IPS-NIHi11 (cell line): ENCODE data around the gene XPO4.

Source experiments
- DNase-seq: peaks from one replicate; pipeline ENCODE4 v3.0.0; 2012; ENCODE audit warnings: mixed read lengths, low spot score

XPO4 gene

DNA sequence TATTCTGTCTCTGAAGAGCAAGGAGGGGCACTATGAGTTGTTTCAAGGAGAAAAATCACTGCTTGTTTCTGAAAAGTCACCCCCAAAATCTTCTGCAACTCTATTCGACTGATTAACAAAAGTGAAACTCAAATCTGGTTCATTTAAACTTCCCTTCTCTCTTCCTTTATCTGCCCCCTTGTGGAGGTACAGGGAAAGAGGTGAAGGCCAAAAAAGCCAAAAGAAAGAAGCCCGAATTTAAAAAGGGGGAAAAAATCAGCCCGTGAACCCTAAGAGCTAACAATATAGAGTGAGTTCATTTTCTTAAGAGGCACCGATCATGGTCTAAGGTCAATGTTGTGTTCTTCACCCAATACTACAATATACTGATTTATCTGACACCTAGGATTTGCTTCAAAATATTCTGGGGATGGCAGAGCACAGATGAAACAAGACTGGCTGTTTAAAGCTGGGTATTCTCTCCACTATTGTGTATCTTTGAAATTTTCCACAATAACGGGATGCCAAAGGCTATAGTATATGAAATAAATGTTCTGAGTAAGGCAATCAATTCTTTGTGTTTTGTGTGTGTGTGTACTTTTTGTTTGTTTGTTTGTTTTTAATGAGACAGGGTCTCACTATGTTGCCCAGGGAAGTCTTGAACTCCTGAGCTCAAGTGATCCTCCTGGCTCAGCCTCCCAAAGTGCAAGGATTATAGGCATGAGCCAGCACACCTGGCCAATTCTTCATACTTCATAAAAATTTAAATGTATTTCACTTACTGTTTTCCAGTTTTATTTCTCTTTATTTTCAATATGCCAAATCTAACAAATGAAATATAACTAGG lies 73.8 kb downstream of the XPO4 start:
- peak; percentile 26 for DNase-seq

DNA sequence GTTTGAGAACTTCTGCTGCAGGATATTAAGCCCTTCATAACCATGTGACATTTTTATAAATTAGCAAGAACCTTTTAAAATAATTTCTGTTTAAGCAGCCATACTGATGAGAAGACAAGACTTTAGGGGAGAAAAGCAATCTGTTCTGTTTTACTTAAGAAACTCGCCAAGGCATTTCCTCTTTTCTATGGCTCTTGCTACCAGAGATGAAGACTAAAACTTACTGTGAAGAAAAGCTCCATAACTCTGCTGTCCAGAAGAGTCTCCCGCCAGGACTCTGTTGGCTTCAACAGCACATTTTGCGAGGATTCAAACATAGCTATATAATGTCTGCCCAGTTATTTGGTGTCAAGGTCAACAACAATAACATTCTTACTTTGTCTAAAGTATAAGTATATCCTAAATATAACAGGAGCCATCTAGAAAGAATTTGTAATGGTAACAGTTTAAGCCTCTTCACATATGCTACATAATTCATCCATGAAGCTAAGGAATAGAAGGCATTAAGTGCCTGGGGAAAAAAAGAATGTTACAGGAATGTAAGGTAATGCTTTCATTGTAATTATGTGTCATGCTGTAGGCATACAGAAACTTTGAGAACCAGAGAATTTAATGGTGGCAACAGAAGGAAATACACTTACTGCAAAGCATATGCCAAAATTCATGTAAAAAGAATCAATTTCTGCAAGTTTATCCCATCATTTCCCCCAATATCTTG lies 75.5 kb downstream of the XPO4 start:
- DNase-seq, result no peak

DNA sequence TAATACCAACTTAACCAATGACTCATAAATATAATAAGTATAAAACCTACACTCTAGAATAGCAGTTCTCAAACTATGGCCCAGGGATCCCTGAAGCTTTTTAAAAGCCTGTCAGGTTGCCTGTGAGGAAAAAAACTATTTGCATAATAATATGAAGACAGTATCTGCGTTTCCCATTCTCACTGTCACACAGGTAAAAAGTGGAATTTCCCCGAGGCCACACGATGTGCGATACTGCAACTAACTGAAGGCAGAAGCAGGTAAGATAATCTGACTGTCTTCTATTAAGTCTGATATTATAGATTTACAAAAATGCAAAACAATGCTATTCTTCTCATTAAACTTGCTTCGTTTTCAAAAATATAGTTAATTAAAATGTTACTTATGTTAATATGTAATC lies 76.2 kb downstream of the XPO4 start:
- no peak for DNase-seq

DNA sequence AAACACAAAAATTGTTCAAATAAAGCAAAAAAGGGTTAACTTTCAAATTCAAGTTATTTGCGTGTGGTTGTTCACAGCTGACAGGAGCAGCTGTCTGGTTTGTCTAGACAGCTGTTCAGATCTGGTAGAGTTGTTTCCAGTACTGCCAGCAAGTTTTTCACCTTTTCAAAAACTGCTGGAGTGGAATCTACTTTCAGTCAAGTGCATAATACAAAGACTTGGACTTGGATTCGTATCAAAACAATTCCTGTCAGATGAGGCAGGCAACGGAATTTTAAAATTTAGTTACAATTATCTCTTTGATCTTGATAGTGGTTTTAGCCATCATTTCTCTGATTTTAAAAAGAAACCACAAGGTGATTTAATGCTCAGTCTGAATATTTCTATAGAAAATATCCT lies 77.1 kb downstream of the XPO4 start:
- DNase-seq, result no peak

DNA sequence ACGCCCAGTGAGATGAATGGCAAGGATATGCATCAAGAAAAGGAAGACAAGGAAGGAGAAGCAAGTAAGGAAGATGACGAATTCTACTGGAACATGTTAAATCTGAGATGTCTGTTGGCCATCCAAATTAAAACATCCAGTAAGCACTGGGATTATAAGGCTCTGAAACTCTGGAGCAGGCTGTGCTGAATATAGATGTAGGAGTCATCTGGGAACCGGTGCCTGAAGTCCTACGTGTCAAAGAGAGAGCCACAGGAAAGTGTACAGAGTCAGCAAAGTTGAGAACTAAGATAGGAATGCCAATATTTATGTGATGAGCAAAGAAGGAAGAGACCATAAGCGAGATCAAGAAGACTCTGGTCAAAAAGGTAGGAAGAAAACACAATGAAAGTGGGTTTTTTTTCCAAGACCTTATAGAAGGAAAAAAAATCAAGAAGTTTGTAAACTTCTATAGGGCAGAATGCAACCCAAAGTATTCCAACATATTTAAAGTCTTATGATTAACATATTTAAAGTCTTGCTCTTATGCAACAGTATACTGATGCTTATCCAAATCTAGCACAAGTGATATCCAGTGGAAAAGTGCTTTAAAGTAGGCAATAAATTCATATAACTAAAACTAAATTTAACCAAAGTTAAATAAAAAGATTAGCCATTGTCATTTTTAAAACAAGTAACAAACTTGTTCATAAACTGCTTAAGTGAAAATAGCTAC lies 77.6 kb downstream of the XPO4 start:
- DNase-seq, result no peak

DNA sequence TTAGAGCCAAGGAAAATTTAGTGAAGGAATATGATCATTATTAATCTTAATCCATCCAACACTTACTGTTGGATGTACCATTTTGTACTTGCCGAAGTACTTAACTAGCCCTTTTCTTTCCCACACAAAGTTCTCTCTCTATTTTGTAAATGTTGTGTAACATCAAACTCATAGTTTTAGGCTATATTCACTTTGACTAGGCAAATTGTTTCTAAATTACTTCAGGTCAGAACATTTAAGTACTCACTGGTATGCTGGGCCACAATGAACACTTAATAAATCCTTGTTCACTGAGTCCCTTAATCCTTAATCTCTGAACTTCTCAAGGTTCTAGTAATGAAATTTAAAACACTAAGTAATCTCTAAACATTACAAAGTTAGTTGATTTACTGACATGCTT lies 79.5 kb downstream of the XPO4 start:
- DNase-seq, result no peak

DNA sequence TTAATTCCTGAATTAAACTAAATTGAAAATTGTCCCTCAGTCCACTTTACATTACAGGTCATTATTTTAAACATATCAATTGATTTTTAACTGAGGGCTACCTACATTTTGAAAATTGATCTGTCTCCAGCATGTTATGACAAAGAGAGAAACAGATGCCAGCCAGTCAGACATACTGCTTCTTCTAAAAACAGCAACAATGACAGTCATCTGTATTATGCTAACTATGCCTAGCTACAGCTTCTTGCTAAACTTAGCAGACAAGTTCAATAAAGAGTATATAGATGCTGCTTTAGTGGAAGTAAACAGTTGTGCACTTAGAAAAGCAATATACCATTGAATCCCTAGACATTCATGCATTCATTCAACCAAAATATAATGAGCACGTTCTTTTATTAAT lies 80.1 kb downstream of the XPO4 start:
- no peak for DNase-seq

DNA sequence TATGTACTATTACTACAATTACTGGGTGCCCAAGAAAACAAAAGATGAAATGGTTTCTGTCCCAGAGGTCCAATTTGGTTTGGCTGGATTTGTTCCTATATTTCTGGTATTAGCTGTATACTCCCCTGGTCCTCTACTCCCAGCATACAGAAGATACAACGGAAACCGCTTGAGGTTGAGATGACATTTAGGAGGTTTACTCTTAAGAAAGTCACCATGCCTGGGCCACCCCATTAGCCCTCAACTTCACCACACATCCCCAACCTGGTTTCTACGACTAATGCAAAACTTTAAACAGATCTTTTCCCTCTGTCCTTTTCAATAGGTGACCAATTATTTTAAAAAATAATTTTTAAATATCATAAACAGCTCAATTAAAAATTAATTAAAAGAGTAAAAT lies 82.8 kb downstream of the XPO4 start:
- no peak for DNase-seq

DNA sequence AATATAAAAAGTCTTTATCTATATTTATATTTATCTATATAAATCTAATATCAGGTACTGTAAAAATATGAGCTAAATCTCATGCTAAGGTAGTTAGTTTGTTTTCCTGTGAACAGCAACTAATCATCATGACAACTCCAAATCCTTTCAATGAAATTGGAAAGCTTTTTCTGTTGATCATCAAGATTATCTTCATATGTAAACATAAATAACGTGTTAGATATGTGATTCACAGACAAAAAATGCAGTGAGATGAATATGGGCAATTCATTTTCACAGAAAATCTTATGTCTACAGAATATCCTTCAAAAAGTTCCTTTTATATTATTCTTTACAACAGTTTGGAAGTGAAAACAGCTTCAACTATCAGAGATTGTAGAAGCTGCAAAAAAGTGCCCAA lies 87.1 kb downstream of the XPO4 start:
- no peak for DNase-seq

DNA sequence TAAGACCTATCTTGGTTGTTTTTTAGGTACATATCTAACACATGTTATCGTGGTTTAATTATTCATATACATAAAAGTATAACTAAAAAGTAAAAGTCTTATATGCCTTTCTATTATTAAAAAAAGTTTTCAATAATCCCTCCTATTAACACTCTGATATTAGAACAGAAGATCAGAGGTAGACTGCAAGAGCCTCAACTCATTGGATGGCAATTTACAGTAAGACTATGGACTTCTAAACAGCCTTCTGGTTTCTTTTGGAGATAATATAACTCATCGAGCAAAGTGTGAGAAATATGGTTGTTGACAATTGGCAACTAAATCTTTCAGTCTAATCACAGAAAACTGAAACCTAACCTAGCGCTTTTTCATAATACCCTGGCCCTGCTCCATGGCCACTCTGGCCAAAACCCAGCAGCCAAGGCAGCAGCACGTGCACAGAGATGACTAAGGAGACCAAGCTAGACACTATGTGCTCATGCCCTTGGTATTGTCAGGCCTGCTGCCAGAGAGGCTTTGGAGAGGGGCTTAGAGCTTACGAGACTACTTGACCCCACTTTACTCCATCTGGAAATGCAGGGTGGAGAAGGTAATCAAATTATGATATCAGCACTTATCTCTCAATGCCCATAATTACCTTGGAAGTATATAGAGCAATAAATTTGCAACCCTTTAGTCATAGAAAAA lies 88.2 kb downstream of the XPO4 start:
- DNase-seq, result peak; percentile 33

DNA sequence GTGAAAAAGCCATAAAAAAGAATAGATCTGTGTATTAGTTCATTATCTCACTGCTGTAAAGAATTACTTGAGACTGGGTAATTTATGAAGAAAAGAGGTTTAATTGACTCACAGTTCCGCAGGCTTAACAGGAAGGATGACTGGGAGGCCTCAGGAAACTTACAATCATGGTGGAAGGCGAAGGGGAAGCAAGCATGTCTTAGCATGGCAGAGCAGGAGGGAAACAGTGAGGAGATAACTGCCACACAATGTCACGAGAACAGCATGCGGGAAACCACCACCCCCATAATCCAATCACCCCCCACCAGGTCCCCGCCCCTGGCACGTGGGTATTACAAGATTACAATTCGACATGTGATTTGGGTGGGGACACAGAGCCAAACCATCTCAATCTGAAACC lies 89.7 kb downstream of the XPO4 start:
- DNase-seq, result no peak

DNA sequence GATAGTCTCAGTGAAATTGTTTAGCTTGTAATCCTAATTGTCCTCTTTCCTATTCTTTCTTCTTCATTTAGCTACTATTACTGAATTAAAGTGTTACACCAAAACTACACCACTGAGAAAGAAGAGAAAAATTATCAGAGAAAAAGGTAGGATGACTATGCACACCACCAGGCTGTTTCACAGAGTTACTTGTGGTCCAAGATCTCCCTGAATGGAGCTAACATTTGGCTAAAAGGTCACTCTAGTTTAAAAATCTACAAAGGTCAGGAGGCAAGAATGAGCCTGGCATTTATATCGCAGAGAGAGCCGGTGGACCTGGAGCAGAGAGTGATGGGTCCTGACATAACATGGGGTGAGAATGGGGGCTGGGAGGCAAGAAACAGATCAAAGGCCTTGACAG lies 91.7 kb downstream of the XPO4 start:
- no peak for DNase-seq

DNA sequence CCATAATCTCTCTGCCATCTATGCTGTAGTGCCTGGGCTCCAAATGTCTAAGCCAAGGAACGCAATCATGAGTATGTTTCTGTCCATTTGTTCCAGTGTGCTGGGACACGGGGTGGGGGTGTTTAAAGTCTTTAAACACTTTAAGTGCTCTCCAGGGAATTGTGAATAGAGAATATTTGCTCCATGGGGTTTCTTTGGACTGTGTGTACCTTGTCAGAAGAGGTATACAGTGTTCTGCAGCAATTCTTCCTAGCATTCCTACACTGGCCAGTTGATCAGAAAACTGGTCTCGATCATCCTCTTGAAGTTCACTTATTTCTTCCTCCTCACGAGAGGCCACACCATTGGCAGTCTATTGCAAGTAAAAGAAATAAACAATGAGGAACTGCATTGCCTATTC lies 93.7 kb downstream of the XPO4 start:
- no peak for DNase-seq

DNA sequence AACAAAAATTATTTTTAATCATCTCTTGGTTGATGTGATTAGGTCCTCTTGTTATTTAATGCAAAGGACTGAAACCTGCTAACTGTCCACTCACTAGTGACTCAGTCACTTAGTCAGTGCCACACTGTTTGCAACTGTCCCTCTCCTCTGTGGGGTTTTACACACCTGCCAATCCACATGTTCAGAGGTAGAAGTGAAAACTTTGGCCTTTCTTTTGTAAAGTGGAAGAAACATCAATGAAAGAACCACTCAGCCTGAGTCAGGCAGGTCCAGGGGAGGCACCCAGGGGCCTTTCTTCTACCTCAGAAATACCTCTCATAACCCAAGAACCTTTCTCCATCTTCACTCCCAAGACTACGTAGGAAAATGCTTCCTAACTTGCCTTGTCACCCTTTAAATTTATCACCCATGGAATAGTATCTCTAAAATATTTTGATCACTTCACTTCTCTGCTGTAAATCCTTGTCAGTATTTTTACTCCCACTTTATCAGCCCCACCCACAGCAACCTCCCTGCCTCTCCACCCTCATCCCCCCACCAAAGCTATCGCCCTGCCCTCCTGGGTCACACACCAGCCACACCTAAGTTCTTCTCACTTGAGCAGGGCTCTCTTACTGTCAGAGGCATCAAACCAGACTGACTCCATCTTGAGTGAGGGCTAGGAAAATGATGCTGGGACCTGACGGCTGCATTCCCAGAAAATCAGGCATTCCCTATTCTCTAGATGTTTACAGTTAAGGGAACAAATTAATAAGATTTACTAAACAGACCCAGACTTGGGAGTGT lies 99.2 kb downstream of the XPO4 start:
- DNase-seq, result no peak

DNA sequence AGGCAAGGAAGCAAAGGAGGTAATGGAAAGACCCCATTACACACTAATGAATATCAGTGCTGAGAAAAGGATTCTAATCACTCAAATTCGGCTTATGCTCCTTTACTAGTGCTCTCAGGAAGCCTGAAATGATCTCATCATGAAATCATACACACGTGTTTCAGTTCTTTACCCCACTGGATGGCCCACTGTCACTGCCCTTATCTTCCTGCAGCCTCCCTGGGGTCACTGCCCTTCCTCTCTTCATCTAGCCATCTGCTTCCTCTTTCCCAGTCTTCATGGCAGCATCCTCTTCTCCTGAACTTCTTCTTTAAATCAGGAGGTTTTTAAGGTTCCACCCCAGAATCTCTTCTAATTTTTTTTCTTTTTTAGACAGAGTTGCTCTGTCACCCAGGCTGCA lies 100.8 kb downstream of the XPO4 start:
- DNase-seq, result no peak

DNA sequence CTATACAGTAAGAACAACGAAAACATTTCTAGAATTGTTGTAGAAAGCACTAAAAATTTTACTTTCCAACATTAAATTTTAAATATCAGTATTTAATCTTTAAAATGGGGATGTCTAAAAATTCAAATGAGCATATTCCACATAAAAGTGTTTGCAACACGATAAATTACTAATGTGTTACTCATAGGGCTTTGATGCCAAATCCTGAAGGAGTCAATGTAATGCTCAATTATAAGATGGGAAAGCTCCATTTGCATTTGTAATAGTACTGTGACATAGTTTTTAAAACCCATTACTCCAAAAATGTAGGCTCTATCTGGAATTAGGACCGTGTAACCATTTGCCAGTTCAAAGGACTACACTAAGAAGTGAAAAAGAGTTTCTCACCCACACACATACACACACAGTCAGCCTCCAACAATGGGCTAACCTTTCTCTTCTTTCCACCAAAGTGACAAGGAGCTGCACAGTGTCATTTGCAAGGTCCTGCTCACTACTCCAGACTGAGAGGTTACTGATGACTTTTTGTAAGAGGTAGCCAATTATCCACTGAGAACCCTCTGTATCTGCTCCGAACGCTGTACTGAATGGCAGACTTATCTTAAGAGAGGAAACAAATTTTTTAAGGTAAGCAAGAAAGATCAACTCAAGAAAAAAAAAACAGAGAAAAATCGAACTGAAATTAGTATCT lies 102.7 kb downstream of the XPO4 start:
- DNase-seq, result no peak

DNA sequence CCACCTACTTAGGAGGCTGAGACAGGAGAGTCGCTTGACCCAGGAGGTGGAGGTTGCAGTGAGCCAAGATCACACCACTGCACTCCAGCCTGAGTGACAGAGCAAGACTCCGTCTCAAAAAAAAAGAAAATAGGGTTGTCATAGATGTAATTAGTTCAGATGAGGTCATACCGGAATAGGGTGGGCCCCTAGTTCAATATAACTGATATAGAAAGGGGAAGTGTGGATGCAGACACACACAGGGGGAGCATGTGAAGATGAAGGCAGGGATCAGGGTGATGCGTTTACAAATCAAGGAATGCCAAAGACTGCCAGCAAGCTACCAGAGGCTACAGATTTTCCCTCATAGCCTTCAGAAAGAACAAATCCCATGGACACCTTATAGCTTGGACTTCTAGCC lies 104.5 kb downstream of the XPO4 start:
- no peak for DNase-seq

DNA sequence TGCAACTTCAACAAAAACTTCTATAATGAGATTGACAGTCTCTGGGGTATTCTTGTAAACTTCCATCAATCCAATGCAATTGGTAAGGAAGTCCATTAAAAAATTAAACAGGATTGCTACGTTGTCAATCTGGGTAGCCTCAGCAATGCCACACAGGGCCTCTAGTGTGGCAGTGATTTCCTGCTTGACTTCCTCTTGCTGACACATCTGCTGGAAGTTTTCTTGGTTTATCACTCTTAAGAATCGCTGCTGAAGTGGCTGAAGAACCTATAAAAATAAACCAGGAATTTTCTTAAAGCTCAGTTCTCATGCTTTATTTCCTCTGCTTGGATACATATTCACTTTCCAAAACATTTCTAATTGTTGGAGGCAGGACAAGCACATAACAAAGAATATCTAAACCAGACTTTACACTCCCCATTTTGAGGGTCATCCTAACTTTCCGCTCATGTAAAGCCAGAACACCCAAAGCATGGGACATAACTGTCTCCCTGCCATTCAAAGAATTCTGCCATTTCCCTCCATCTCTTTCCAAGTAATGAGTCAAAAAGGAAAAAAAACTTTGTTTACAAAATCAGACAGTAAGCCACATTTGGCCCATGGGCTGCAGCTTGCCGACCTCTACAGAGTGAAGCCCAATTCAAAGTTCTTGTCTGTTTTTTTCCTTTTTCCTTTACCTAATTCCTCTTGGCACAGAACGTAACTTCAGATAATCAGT lies 105.6 kb downstream of the XPO4 start:
- DNase-seq, result no peak

DNA sequence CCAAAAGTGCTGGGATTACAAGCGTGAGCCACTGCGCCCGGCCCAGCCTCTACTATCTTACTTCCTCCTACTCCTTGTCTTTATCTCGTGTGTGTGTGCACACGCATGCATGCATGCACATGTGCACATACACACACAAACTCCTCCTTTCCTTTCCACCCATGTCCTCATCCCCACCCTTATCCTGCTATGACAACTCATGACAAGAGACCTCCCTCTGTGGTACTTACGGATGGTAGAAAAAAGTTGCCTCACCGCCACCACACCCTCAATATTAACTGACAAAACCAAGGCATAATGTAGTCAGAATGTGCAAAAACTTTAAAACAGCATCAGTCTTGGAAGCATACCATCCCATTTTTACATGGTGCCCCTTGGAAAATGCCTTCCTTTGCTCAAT lies 112.9 kb downstream of the XPO4 start:
- DNase-seq, result no peak

DNA sequence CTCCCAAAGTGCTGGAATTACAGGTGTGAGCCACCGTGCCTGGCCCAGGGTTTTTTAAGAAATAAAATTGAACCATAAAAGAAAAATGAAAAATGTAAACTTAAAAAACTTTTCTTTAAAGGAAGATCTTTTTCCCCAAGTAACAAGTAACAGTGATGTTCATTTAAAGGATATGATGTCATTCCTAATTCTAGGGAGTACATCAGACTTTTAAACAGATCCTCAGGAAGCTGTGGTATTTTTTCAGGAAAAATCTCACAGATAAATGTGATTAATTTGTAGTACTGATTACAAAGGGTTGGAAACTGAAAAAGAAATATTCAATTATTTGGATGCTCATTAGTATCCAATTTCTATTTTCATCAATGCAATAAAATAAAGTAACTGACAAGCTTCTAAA lies 114.2 kb downstream of the XPO4 start:
- DNase-seq, result no peak
